HG03378 (cell line): ENCODE measurements around the gene ADGRF4.
A peak's percentile ranks its signal among the peaks of the same experiment; 100 is the strongest.
"Not testable (repeated sequence)": the region's sequence is repeated elsewhere in the genome, so short reads cannot be mapped to it uniquely, and the experiment has no call there.

Experiments used
- ATAC-seq: cut with Tn5 transposase; IDR thresholded peaks from one replicate; pipeline ENCODE4 v1.9.1; 2021; ENCODE audit warnings: mild to moderate bottlenecking, moderate library complexity; ENCODE audit not compliant: unreplicated experiment

ADGRF4 gene

DNA sequence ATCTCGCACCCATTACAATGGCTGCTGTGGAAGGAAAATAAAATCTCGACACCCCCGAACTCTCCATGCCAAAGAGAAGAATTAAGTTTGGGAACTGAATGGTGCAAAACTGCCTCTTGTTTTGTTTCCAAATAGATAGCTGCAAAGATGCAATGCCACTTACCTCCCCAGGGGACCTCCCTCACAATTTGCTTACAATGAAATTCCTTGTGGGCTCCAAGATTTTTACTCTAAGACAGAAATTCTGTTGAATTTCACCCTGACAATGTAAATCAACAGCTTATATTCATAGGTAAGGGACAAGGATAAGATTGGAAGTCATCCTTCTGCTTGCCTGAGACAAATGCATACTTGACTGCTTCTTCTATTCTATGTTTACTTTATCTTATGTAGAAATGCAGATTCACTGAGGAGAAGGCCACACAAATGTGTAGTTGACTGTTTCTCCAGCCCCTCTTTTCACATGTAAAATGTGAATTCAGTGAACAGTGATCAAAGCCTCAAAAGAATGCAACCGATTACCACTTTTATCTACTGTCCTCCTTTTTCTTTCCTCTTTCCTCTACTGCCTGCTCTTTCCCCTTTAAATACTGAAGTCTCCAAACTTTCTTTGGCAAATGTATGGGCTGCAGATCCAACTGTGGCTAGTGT lies 36.6 kb downstream of the ADGRF4 start:
- ATAC-seq = no peak

GRCh38 chr6:47736083-47736700 lies 37.8 kb downstream of the ADGRF4 start:
- no peak for ATAC-seq

GRCh38 chr6:47737406-47737805 lies 39.0 kb downstream of the ADGRF4 start:
- ATAC-seq = no peak

DNA sequence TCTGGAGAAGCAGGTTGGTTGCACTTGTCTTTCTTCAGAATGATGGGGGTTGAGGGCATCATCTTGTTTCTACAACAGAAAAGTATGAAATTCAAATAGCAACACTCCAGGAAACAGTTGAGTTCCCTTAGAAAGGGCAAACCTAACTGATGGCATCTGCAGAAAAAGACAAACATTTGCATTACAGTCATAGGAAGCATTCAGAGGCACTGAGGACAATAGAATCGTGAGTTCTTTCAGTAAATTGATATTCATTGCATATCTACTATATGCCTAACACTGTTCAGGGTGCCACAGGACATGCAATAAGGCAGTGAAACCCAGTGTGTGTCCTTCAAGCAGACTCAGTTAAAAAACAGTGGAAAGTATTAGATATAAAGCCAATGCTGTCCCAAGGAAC lies 42.3 kb downstream of the ADGRF4 start:
- ATAC-seq = no peak

- peak; percentile 66 for ATAC-seq
Measured at GRCh38 chr6:47741807-47742206, 43.4 kb downstream of the ADGRF4 start.

GRCh38 chr6:47743744-47744143 lies 45.4 kb downstream of the ADGRF4 start:
- no peak for ATAC-seq

- ATAC-seq = not testable (repeated sequence)
Measured at GRCh38 chr6:47745269-47745668, 46.9 kb downstream of the ADGRF4 start.

DNA sequence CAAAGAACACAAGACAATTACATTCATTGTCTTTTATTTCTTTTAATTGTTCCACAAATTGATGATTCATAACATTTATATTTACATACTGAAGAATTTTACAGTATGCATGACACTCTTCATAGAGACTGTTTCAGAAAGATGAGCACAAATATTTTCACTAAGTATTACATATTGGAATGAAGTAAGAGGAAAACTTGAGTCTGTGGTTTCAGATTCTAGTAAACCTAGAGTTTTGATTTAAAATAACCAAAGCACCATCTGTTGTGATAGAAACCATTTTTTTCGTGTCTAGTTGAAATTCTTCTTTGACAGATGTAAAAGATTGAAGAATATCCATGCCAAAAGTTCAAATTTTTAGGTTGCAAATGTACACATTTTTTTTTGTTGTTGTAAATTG lies 51.4 kb downstream of the ADGRF4 start:
- ATAC-seq = no peak

DNA sequence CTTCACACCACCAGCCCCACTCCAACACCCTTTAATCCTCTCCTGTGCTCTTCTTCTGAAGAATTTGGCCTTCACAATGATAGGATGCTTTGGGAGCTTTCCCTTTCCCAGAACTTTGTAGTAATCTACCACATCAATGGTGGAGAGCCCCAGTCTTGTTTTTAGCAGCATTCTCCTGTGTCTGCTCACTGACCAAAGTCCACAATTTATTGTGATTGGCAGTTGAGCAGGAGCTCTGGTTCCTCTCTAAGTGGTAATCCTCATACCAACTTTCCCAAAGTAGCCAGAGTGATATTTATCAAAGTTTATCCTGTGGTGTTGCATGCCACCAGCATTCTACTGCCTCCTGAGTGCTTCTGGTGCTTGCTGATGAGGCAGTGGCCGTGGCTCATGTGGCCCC lies 54.4 kb downstream of the ADGRF4 start:
- no peak for ATAC-seq

DNA sequence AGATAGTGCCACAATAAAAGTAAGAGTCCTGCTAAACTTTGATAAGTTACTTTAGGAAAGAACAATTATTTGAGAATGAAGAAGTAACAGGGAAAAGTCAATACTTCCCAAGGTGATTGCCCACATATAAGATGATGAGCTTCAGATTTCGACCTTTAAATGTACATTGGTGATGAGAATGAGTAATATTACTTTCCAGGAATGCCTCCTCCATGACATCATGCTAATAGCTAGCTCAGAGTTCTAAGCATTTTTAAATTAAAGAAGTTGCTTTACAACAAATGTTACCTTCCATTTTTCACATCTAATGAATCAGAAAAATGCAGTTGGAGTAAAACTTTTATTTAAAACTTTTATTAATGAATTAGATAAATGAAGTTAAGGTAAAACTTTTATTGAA lies 61.0 kb downstream of the ADGRF4 start:
- ATAC-seq = no peak

- no peak for ATAC-seq
Measured at GRCh38 chr6:47762502-47762901, 64.1 kb downstream of the ADGRF4 start.

GRCh38 chr6:47766445-47766844 lies 68.1 kb downstream of the ADGRF4 start:
- ATAC-seq = no peak

DNA sequence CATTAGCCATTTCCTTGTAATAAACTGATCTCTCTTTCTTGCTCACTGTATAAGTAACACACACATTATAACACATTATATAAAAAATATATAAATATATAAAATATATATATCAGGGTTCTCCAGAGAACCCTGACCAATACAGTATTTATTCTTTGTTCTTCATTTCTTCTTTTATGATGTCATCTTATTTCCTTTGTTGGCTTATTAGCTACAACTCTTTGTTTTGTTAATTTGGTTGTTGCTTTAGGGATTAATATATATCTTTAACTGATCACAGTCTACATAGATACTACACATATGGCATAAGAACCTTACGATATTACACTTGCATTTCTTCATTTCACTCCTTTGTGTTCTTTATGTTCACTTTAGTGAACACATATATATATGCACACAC lies 68.7 kb downstream of the ADGRF4 start:
- ATAC-seq = no peak

DNA sequence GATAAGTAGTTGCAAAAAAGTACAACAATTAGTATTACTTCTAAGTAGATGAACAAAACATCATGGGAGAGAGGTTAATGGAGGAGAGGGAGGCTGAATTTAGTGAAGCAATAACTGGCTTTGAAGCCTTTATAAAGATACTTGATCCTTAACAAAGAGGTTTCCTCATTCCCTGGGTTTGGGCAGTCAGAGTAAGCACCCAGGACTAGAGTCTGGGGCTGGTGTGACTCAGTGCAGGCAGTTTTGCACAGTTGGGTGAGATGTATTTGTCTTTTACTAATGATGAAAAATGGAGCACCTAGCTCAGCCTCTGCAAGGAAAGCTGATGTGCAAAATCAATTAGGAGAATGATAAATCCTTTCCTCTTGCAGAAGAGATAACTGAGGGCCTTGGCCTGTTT lies 71.6 kb downstream of the ADGRF4 start:
- ATAC-seq = no peak
